CD4-positive, alpha-beta T cell treated with Interleukin-6 for 4 hours (primary cell): ENCODE measurements around the gene DDC.
"Not testable (repeated sequence)": the region's sequence is repeated elsewhere in the genome, so short reads cannot be mapped to it uniquely, and the experiment has no call there.

ENCODE experiments used
- DNase-seq: peaks from one replicate; pipeline ENCODE4 v3.0.0-alpha.2; 2020; ENCODE audit warnings: mixed read lengths

DDC gene

DNA sequence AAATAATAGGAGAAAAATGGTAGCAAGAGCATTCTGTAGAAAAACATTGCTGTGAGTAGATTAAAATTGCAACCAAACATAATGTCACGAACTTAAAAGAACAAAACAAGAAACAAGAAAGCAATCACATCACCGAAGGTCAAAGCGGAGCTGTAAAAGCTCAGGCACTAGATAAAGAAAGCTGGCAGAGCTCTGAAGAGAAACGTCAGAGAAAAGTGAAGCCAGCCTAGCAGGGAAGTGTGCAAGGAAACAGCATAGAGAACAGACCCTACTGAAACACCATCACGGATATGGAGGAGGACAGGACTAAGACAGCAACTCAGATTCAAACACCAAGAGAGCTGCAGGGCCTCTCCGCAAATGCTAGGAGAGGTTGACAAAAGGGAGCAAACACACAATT is 22.5 kb upstream of the DDC start:
- no peak for DNase-seq

DNA sequence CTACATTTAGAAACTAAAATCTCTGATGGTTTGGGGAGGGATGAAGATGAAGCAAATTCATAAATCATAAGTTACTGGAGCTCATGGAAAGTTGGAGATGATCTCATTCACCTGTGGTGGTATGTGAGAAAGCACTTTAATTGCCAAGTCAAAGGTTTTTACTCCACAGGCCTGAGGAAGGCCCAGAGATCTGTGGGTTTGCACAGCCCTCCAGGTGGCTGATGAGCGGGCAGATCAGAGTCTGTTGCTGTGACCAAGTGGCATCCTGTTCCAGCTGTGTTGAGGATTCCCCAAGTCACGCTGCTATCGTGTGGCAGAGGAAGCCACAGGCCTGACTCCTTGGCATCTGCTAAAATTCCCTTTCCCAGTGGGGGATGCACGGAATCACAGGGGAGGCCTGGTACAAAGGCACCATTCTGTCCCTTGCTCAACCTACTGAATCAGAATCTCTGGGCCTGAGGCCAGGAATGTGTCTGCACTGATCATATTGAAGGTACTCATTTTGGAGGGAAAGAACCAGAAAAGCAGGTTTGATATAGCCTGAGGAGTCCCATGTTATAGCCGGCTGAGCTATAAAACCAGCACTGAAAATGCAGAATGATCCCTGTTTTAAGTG is 19.7 kb upstream of the DDC start:
- DNase-seq: no peak

- no peak for DNase-seq
These were observed 19.2 kb upstream of the DDC start for GRCh38 chr7:50584386-50584785.

DNA sequence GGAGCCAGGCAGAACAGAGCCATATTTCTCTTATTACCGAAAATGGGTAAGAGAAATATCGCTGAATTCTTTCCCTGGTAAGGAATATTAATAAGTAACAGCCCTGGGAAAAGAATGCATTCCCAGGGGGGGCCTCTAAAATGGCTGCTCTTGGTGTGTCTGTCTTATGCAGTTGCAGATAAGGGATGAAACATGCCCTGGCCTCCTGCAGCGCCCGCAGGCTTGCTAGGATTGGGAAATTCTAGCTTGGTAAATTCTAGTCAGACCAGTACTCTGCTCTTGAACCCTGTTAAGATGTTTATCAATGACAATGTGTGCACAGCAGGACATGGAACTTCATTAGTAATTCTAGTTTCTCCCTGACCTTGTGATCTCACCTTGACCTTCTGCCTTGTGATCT is 18.1 kb upstream of the DDC start:
- DNase-seq: not testable (repeated sequence)

- not testable (repeated sequence) for DNase-seq
These were observed 17.1 kb upstream of the DDC start for GRCh38 chr7:50582271-50582670.

DNA sequence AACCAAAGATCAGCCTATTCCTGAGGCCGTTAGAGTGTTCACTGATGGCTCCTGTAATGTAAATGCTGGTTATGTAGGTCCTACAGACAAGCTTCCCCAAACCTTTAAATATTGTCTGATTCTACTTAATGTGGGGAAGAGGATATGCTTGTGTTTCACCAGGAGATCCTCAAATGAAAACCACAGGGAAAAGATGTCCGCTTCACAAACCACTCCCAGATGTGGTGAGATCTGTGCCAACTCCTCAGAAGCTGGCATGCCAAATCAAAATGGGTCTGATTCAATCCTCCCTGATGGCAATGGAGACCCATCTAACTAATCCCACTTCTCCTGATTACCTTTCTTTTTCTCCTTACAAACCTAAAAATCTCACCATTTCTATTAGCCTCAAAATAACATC is 15.5 kb upstream of the DDC start:
- DNase-seq: not testable (repeated sequence)

DNA sequence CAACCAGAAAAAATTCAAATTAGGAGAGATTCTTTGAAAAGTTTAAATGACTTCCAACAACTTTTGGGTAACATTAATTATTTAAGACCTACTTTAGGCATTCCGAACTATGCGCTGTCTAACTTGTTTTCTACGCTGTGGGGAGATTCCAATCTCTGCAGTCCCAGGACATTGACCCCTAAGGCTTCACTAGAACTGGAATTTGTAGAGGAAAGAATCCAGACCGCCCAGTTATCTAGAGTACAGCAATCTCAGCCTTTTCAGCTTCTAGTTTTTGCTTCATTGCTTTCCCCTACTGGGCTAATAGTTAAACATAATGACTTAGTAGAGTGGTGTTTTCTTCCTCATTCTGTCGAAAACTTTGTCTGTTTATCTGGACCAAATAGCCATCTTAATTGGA is 14.9 kb upstream of the DDC start:
- DNase-seq: no peak

DNA sequence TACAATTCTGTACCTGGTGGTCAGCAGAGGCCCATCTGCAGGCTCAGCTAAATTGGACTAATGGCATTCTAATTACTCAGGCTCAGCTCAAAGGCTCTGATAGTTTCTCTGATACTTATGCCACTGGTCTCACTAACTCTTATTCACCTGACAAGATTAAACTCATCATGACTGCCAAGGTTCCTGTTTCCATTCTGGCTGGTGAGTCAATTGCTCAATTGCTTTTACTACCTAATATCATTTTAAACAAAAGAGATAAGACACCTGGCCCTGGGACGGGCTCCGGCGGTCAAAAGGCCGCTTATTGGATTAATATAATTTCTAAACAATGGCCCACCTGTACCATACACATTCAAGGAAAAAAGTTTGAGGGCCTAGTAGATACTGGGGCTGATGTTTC is 12.9 kb upstream of the DDC start:
- not testable (repeated sequence) for DNase-seq

- no peak for DNase-seq
These were observed 12.4 kb upstream of the DDC start for GRCh38 chr7:50577569-50577968.

GRCh38 chr7:50576388-50576787 is 11.2 kb upstream of the DDC start:
- DNase-seq: not testable (repeated sequence)

DNA sequence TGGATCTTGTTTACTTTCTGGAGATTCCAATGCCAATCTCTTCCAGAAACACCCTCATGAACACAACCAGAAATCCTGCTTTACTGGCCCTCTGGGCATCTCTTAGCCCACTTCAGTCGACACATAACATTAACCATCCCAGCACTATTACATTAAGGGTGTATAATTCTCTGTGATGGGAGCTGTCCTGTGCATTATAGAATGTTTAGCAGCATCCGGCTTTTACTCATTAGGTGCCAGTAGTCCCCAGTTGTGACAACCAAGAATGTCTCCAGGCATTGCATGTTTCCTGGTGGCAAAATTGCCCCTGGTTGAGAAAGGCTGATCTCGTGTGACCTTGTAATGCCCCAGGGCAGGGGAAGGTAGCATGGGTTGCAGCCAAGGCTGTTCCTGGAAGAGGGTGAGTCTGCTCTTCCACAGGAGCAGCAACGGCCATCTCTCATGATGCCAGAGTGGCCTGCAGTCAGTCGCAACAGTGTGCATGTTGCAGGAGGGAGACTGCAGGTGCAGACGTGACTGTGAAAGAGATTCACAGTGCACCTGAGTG is 2.6 kb upstream of the DDC start:
- DNase-seq: no peak

- DNase-seq: no peak
These were observed 772 bp upstream of the DDC start for GRCh38 chr7:50565977-50566376.

DNA sequence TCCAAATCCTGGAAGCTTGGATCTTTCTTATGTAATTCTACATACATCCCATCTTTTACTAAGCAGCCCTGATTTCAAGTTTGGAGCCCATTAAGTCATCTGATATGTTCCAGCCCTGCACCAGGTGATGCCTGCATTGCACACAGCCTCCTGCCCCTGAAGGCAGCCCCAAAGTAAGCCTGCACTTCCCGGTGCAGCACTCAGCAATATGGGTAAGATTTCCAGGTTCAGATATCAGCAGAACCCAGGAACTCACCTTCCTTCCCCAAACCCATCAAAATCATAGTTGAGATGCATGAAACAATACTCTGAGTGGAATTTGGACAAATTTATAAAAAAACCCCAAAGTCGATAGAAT is 333 bp upstream of the DDC start:
- DNase-seq: no peak

GRCh38 chr7:50564171-50564570 is 1.0 kb downstream of the DDC start:
- no peak for DNase-seq

GRCh38 chr7:50562136-50562535 is 3.1 kb downstream of the DDC start:
- no peak for DNase-seq

DNA sequence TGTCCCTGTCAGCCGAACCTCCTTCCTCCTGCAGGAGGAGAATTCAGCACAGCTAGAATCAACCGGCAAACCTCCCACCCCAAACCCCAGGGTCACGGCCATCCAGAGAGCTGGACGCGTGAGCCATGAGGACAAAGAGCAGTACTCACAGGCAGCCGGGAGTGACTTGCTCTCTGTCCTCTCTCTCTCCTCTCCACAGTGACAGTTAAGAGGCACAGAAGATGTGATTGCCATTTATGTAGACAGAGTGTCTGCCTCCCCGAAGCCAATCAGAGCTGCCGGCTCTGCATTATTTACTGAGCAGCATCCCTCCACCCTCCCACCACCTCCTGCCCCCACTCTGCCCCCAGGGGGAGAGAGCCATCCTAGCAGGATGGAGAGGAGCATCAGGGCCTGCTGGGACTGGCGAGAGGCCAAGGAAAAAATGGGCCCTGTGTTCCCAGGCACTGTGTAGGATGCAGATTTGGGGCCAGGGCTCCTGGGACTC is 4.3 kb downstream of the DDC start:
- DNase-seq: no peak

DNA sequence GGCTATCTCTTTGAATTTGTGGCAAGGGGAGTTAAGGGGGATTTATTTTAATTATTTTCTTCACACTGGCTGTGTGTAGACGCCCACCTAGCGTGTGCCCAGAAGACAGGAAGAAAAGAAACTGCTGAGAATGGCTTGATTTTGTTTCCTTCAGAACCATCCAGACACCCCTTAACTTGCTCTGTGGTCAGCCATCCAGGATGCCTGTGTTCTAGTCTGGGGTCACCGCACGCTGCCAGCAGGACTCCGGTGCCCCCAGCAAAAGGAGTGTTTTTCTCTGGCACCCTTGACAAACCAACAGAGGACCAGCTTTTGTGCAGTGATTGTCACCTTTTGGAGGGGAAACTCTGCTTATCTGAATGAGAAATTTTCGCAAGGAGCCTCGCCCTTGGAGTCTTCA is 5.3 kb downstream of the DDC start:
- DNase-seq: no peak

GRCh38 chr7:50558294-50559053 is 6.7 kb downstream of the DDC start:
- no peak for DNase-seq

DNA sequence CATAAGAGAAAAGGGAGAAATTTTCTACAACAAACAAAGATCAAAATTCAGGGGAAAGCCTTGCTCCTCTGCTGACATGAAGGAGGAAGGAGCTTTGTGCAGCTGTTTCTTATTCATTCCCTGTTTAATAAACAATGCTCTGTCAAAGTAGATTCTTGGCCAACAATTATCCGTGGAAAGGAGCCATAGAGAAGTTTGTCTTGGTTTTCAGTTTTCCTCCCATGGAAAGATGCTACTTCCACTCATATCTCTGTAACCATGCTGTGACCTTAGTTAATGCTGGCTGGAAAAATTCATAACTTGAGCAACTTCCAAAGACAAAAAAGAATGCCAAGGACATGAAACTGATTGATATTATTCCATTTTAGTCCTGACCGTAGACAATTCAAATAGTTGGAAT is 8.1 kb downstream of the DDC start:
- no peak for DNase-seq

DNA sequence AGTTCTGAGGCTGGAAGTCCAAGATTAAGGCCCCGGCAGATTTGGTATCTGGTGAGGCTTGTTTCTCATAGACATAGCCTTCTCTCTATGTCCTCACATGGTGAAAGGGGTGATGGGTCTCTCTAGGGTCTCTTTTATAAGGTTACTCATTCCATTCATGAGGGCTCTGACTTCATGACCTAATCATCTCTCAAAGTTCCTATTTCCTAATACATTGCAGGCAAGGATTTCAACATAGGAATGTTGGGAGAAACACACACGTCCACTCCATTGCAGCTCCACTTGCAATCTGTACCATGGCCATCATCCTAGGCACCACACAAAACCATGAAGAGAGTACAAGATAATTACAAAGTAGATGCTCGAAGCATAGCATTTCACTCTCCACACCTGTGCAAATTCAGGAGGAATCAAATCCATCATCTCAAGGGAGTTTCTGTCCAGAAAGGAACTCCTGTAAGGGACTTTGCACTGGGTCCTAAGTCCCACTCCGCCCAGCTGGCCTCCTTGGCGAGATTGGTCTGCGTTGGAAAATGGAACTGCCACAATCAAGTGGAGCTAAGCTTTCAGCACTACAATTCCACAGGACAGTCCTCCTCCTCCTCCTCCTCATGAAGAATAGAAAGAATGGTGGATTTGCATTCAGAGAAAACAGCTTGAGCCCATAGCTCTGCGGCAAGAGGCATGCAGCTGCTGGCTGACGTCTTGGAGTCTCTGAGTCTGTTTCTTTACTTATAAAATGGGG is 8.8 kb downstream of the DDC start:
- DNase-seq: no peak

- DNase-seq: no peak
These were observed 9.5 kb downstream of the DDC start for GRCh38 chr7:50555594-50556140.

GRCh38 chr7:50554431-50555322 is 10.5 kb downstream of the DDC start:
- DNase-seq: no peak
